Measurements from ENCODE around the gene IKZF2. TPM values are rescaled to one million over a fixed set of nuclear protein-coding genes. Genes with fewer than 3 reads are reported as not detected.
A peak's percentile ranks its signal among the peaks of the same experiment; 100 is the strongest.

The IKZF2 gene
- 10 to 100 TPM; 12.9 to 13.0 TPM for total RNA-seq

DNA sequence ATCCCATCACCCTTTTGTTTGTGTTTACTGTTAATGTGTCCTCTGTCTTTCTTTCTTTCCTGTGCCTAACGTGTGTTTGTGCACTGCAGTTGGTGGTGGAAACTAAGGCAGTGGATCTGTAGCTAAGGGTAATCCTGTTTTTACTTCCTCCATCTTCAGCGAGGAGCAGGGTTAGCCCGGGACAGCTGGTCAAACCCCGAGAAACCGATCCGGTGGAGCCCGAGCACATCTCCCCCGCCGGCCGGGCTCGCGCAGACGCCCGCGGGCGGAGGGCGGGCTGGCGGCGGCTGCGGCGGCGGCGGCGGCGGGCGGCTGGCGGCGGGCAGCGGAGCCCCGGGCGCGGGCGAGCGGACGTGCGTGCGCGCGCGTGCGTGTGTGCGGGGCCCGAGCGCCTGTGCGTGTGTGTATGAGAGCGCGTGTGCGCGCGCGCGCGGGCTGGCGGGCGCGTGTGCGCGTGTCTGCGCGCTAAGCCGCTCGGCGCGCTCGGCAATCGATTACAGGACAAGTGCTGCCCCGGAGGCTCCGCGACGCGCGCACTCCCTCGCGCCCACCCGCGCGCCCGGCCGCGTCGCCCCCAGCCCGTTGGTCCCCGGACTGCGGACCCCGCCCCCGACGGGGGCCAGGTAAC is at the start of gene IKZF2:
Gene IKZF2, minus strand, starts transcription at position 176 of the 628 bp plus-strand sequence. CDS start 2,983 bp downstream, outside the sequence.
- peak; percentile 81 for DNase-seq
- Mint-ChIP-seq H3K4me3 (peak within 1 kb of the TSS; percentile 91), H3K27ac (peak within 1 kb of the TSS; percentile 86), H3K27me3 (peaks cover 70% of the 10 kb centered on the region), H3K4me1 (peaks cover 37% of the 10 kb centered on the region), H3K9me3 (no peaks in the 10 kb centered on the region), H3K36me3 (no peaks in the 10 kb centered on the region)

DNA sequence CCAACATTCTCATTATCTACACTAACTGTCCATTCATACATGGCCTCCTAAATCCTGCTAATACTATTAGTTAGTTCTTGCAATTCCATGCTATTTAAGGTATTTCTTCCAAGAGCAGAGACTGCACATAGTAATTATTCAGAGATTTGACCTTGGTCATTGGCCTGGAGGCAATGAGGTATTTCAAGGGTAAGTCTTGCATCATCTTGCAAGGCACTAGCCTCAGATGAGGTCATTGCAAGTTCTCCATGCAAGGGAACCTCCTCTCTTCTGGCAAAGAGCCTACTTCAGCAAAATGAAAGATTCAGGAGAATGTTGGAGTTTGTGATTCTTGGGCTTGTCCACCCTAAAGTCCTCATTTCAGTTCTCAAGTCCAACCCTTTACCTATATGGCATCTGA is 48.5 kb upstream of the IKZF2 start:
- H3K27ac Mint-ChIP-seq, result no peak overlapping the region

DNA sequence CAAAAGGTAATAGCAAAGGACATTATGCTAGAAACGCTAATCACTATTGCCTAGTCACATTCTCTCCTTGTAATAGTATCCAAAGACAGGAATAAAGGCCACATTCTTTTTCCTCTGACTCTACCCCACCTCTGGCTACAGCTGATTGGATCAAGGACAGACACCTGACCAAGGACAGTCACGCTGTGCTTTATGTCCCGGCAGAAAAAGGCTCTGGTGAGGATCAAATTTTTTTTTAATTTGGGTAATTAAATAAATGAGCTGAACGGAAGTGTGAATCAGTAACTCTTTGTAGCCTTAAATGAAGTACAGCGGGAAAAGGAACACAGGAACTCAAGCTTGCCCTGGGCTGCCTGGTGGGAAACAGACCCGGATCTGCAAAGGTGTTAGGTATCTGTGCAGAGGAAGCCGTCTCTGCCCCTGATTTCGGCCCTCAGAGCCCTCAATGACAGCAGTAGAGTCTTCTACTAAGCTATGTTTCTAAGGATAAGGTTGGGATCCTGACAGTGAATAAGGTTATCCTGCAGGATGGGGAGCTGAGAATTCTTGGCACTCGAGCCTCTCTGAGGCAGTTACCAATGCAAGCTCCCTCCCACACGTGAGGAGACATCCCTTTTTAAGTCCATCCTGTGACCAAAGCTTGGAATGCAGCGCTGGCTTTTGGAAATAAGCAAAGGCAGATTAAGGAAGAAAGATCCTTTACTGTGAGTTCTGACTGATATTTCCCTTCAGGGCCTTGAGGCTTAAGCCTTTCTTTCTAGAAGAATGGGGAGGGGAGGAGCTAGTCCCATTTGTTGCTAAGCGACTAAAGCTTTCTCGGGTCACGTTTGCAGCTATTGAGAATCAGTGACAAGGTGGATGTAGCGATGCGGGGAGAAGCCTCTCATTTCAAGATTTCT is 37.8 kb upstream of the IKZF2 start:
- DNase-seq, result no peak
- Mint-ChIP-seq H3K27ac (no peak overlapping the region), H3K4me1 (no peaks in the 10 kb centered on the region), H3K4me3 (no peak overlapping the region), H3K36me3 (no peaks in the 10 kb centered on the region), H3K27me3 (no peaks in the 10 kb centered on the region), H3K9me3 (no peaks in the 10 kb centered on the region)

More for the DNA sequence above, 48.5 kb upstream of the IKZF2 start:
- Mint-ChIP-seq H3K4me3 (no peak overlapping the region), H3K36me3 (no peaks in the 10 kb centered on the region), H3K27me3 (no peaks in the 10 kb centered on the region), H3K9me3 (no peaks in the 10 kb centered on the region), H3K4me1 (no peaks in the 10 kb centered on the region)
- no peak for DNase-seq

DNA sequence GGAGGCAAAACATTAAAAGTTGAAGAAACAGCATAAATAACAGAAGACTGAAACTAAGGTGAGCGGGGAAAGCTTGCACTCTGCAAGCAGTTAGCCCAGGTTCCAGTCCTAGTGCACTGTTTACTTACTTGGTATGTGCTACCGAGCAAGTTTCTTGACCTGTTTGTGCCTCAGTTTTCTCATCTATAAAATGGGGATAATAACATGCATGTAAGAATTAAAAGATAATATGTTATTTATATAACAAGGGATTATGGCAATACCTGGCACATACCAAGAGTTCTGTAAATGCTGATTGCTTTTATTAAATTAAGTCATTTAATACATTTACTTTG is 37.1 kb upstream of the IKZF2 start:
- no peak for DNase-seq
- Mint-ChIP-seq H3K27ac (no peak overlapping the region), H3K4me1 (no peaks in the 10 kb centered on the region), H3K36me3 (no peaks in the 10 kb centered on the region), H3K27me3 (no peaks in the 10 kb centered on the region), H3K9me3 (no peaks in the 10 kb centered on the region), H3K4me3 (no peak overlapping the region)

DNA sequence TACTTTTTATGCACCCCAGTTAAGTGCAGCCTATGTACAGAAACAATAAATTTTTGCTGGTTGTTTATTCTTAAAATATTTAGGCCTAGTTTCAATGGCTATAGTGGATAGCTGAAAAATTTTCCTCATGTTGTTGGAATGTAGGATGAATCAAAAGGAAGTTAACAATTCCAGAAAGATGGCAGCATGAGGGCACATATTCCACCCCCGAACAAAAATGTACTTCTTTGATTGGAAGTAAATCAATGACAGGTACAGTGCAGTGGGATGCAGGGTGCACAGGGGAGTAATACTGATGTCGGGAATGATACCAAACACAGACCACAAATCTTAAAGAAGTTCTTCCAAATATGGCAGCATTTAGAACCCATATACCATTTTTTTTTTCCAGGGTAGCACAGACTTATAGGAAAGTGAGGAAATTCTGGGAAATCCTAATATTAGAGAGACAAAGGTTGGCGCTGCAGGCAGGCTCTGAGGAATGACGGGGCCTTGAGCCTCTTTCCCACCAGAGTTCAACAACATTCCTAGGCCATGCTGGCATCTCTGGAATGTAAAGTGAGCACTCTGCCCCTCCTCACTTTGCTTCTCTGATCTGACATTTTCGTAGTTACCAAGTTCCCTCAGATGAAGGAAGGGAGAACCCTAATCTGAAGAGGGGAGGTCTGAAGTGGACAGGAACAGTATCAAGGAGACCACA is 36.6 kb upstream of the IKZF2 start:
- no peak for DNase-seq
- H3K4me1 Mint-ChIP-seq, result no peaks in the 10 kb centered on the region
- no peaks in the 10 kb centered on the region for H3K27me3 Mint-ChIP-seq
- no peaks in the 10 kb centered on the region for H3K36me3 Mint-ChIP-seq
- no peak overlapping the region for H3K27ac Mint-ChIP-seq
- H3K9me3 Mint-ChIP-seq, result no peaks in the 10 kb centered on the region
- no peak overlapping the region for H3K4me3 Mint-ChIP-seq

DNA sequence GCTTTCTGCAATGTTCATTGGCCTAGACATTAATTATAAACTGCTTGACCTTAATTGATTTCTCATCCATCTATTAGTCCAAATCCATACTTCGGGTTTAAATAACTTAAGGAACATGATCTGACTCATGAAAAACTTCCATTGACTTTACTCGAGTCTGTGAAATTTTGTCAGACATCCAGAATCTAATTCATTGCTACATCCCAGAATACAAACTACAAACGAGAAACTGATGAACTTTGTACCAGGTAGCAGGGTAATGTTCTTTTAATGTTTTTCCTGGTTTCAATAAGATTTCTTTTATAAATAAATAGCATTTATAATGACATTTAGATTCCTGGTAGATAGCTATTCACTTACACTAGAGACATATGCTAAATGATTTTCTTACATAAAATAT is 36.0 kb upstream of the IKZF2 start:
- no peak for DNase-seq
- H3K27me3 Mint-ChIP-seq, result no peaks in the 10 kb centered on the region
- no peaks in the 10 kb centered on the region for H3K36me3 Mint-ChIP-seq
- H3K27ac Mint-ChIP-seq, result no peak overlapping the region
- H3K4me3 Mint-ChIP-seq, result no peak overlapping the region
- H3K4me1 Mint-ChIP-seq, result no peaks in the 10 kb centered on the region
- no peaks in the 10 kb centered on the region for H3K9me3 Mint-ChIP-seq

DNA sequence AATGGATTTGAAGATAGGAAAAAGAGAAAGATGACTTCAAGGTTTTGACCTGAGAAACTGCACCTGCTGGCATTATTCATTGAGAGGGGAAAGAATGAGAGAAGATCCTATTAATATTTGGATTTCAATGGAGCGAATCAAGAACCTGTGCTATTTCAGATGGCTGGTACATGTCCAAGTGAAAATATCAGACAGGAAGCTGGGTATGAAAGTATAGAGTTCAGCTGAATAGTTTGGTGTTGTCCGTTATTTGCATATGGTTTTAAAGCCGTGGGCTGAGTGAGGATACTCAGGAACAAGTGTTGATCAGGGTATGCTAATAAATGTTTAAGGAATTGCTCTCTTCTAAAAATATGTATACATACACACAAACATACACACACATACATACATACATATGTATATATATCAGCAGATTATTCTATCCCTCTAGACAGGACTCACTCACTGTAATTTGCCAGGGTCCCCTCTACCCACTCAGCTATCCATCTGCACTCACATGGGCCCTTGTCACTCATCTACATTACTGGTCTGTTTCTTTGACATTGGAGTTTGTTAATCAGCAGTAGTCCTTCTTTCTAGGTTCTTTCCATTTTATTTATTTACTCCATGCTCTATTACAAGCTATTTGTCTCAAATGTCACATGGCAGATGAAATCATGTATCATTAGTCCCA is 33.9 kb upstream of the IKZF2 start:
- no peak for DNase-seq
- Mint-ChIP-seq H3K27ac (no peak overlapping the region), H3K27me3 (no peaks in the 10 kb centered on the region), H3K4me3 (no peak overlapping the region), H3K36me3 (no peaks in the 10 kb centered on the region), H3K4me1 (no peaks in the 10 kb centered on the region), H3K9me3 (no peaks in the 10 kb centered on the region)

DNA sequence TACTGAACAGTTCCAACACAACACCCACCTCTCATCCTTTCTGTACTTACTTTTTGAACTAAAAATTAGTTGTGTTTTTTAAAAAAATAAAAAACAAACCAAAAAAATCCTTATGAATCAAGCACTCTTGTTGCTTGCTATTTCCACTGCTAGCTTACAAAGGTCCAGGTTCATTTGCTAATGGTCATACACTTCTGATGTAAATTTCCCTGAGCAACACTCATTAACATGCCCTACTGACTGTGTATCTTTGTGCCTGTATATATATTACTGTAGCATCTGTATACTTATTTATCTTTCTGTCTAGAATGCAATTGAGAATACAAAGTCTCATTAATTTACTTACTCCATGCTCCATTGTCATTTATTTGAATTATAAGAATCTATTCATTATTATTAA is 30.3 kb upstream of the IKZF2 start:
- Mint-ChIP-seq H3K9me3 (peaks cover 1% of the 10 kb centered on the region), H3K27ac (no peak overlapping the region), H3K4me3 (no peak overlapping the region), H3K4me1 (peaks cover 5% of the 10 kb centered on the region), H3K27me3 (no peaks in the 10 kb centered on the region), H3K36me3 (no peaks in the 10 kb centered on the region)
- no peak for DNase-seq

DNA sequence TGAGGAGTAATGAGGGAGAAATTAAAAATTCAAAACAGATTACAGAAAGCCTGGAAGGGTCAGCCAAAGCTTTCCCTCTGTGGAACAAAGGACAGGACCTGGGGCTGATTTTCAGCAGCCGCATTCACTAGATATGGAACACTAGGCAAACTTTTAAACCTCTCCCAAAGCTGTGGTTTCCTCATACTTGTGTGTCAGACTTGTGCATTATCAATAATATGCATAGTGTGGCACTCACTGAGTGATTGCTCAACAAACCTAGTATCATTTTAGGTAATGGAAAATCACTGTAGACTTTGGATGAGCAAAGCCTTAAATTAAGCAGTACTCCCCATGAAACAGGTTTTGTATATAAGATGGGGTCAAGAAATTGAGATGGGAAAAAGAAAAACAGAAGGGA is 26.3 kb upstream of the IKZF2 start:
- H3K36me3 Mint-ChIP-seq, result no peaks in the 10 kb centered on the region
- H3K27me3 Mint-ChIP-seq, result no peaks in the 10 kb centered on the region
- H3K4me1 Mint-ChIP-seq, result peaks cover 5% of the 10 kb centered on the region
- no peak overlapping the region for H3K4me3 Mint-ChIP-seq
- no peak for DNase-seq
- H3K9me3 Mint-ChIP-seq, result peaks cover 1% of the 10 kb centered on the region
- no peak overlapping the region for H3K27ac Mint-ChIP-seq

DNA sequence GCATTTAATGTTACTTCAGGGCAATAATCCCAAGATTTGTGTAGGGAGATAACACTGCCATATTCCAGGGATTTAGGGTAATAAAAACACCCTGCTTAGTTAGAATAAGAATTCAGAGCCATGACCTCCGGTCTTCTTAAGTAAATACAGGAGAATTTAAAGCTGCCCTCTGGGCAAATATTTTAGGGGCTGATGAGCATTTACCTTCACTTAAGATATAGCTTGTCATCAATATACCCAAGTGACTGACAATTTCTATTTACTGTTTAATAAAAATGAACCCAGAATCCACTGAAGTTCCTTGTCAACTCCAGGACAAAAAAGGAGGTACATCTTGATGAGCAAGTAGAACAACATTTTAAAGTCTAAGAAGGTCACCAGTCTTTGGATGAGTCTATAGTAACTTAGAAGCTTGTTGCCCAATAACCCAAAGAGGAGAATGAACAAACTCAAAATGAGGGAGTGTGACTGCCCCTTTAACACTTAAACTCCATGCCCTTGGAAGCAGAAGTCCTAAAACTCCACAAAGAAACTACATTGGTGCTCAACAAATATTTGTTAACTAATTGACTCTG is 24.3 kb upstream of the IKZF2 start:
- peaks cover 1% of the 10 kb centered on the region for H3K9me3 Mint-ChIP-seq
- no peak overlapping the region for H3K4me3 Mint-ChIP-seq
- H3K27ac Mint-ChIP-seq, result no peak overlapping the region
- no peaks in the 10 kb centered on the region for H3K36me3 Mint-ChIP-seq
- peaks cover 5% of the 10 kb centered on the region for H3K4me1 Mint-ChIP-seq
- DNase-seq, result no peak
- no peaks in the 10 kb centered on the region for H3K27me3 Mint-ChIP-seq

DNA sequence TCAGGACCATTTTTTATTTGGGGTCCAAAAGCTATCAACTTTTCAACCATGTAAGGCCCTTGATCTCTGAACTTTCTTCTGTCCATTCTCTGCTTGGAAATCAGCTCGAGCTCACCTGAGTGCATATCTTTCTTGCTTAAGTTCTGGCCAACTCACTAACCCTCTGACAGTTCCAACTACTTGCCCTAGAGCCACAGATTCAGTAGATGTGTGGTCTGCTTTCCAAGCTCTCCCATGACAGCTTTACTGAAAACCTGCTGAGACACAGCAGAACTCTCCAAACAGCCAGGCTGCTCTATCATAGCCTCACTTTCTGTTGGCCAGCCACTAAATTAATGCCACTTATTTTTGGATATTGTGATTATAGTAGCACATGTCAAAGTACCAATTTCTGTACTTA is 21.2 kb upstream of the IKZF2 start:
- H3K36me3 Mint-ChIP-seq, result no peaks in the 10 kb centered on the region
- no peak overlapping the region for H3K27ac Mint-ChIP-seq
- no peaks in the 10 kb centered on the region for H3K27me3 Mint-ChIP-seq
- DNase-seq, result no peak
- peaks cover 3% of the 10 kb centered on the region for H3K4me1 Mint-ChIP-seq
- no peak overlapping the region for H3K4me3 Mint-ChIP-seq
- no peaks in the 10 kb centered on the region for H3K9me3 Mint-ChIP-seq

DNA sequence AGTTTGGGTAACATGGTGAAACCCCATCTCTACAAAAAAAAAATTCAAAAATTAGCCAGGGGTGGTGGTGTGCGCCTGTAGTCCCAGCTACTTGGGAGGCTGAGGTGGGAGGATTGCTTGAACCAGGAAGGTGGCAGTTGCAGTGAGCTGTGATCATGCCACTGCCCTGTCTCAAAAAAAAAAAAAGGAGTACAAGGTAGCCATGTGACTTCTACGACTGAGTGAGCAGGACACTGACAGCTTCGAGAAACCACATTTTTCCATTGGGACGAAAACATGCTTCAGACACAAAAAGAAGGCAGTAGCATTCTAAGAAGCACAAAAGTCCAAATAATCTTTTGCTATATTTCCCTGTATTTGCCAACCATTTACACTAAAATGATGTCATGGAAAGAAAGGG is 19.7 kb upstream of the IKZF2 start:
- H3K9me3 Mint-ChIP-seq, result no peaks in the 10 kb centered on the region

DNA sequence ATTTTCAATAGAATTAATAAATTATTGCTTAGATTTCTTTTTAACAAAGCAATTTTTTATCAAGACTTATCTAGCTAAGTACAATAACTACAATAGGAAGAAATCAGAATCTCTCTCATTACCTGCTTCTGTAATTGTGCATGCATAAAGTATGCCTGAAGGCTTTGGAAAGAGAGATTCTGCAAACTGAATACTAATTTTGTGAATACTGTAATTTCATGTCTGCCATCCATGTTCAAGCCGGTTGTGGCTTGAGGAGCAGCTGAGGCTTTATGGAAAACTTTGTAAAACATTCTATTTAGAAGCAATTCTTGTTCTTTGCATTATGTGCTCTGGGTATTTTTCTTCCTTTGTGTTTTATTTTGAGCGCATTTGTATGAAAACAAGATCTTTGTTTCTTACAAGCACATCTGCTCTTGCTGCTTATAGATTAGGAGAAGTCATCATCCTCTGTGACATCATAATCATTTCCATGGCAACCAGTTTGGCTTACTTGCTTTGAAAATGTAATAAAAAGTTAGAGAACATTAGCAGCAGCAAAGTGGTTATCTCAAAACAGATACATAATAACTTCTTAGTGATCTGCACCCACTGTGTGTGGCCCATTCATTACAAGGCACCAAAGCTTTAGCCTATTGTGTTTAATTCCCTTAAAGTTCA is 16.0 kb upstream of the IKZF2 start:
- H3K9me3 Mint-ChIP-seq, result no peaks in the 10 kb centered on the region
- H3K27ac Mint-ChIP-seq, result no peak overlapping the region
- H3K36me3 Mint-ChIP-seq, result no peaks in the 10 kb centered on the region
- no peaks in the 10 kb centered on the region for H3K27me3 Mint-ChIP-seq
- DNase-seq, result no peak
- H3K4me3 Mint-ChIP-seq, result no peak overlapping the region
- H3K4me1 Mint-ChIP-seq, result no peaks in the 10 kb centered on the region

More for the DNA sequence above, 19.7 kb upstream of the IKZF2 start:
- Mint-ChIP-seq H3K4me3 (no peak overlapping the region), H3K27me3 (no peaks in the 10 kb centered on the region), H3K36me3 (no peaks in the 10 kb centered on the region), H3K4me1 (no peaks in the 10 kb centered on the region), H3K27ac (no peak overlapping the region)
- DNase-seq, result no peak

DNA sequence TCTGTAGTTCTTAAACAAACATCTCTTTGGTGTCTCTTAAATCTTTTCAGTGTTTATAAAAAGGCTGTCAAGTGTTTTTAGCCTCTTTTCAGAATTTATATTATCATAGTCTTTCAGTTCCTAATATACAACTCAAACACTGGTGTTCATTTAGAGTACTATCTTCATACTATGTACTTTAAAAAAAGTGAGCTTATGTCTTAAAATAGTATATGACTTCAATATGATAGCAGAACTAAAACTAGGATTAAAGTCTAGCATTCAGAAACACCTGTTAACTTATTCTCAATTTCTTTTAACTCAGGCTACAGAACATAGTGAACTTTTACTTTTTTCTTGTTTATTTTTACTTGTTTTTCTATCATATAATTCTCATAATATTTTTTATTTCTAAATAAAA is 14.7 kb upstream of the IKZF2 start:
- H3K4me1 Mint-ChIP-seq, result no peaks in the 10 kb centered on the region
- no peak overlapping the region for H3K4me3 Mint-ChIP-seq
- no peaks in the 10 kb centered on the region for H3K27me3 Mint-ChIP-seq
- no peak for DNase-seq
- H3K9me3 Mint-ChIP-seq, result no peaks in the 10 kb centered on the region
- H3K27ac Mint-ChIP-seq, result no peak overlapping the region
- no peaks in the 10 kb centered on the region for H3K36me3 Mint-ChIP-seq

All from activated naive CD8-positive, alpha-beta T cell treated with anti-CD3 and anti-CD28 coated beads for 36 hours (primary cell).